CD14-positive monocyte (primary cell): Measurements from ENCODE around the gene RHOBTB3. TPM values are rescaled to one million over a fixed set of nuclear protein-coding genes. Genes with fewer than 3 reads are reported as not detected.
A peak's percentile ranks its signal among the peaks of the same experiment; 100 is the strongest.

Source experiments
- DNase-seq, 3 donors: peaks; one replicate each; pipeline ENCODE4 v3.0.0-alpha.2; 2011 to 2022
- H2AFZ ChIP-seq: 2 replicates; pipeline ENCODE4 v1.6.0; 2012; ENCODE audit warnings: mild to moderate bottlenecking, low read depth, low read length, inconsistent platforms; ENCODE audit not compliant: insufficient read depth, poor library complexity, severe bottlenecking
- H3K27ac ChIP-seq, 2 donors: 1 replicate in 1 of 2; 2 replicates in 1 of 2; pipeline ENCODE4 v1.5.1; 2012 to 2013; ENCODE audit warnings: low read length in 2 of 2, control low read depth in 1 of 2, inconsistent platforms in 1 of 2, low read depth in 1 of 2, mild to moderate bottlenecking in 1 of 2
- H3K27me3 ChIP-seq, 2 donors: one replicate each; pipeline versions ENCODE4 v1.6.0 to v1.6.1; 2011 to 2013; ENCODE audit warnings: low read length in 2 of 2; ENCODE audit not compliant: control insufficient read depth in 2 of 2, insufficient read depth in 2 of 2
- H3K36me3 ChIP-seq, 2 donors: replicated peaks in 1 of 2; 1 replicate in 1 of 2; 2 replicates in 1 of 2; pipeline versions ENCODE4 v1.5.1 to v1.6.1; 2012 to 2013; ENCODE audit warnings: low read length in 2 of 2, control low read depth in 1 of 2, inconsistent platforms in 1 of 2, mild to moderate bottlenecking in 1 of 2; ENCODE audit not compliant: insufficient read depth in 2 of 2, control insufficient read depth in 1 of 2
- H3K4me1 ChIP-seq, 2 donors: 1 replicate in 1 of 2; 2 replicates in 1 of 2; pipeline versions ENCODE4 v1.5.1 to v1.6.1; 2012 to 2013; ENCODE audit warnings: low read length in 2 of 2, control low read depth in 1 of 2, inconsistent platforms in 1 of 2, mild to moderate bottlenecking in 1 of 2, moderate library complexity in 1 of 2; ENCODE audit not compliant: insufficient read depth in 2 of 2, control insufficient read depth in 1 of 2
- H3K4me2 ChIP-seq: replicated peaks from 2 replicates; pipeline ENCODE3; 2012; ENCODE audit warnings: low read length, moderate library complexity, mild to moderate bottlenecking; ENCODE audit not compliant: poor library complexity, severe bottlenecking; ENCODE audit errors: extremely low read depth
- H3K4me3 ChIP-seq, 3 experiments: fragments of 200-600 bp in 1 of 3; sonication (generic) in 1 of 3; replicated peaks in 1 of 3; 1 replicate in 2 of 3; 2 replicates in 1 of 3; pipeline ENCODE4 v1.5.1; 2011 to 2013; ENCODE audit warnings: low read length in 3 of 3, mild to moderate bottlenecking in 3 of 3, control low read depth in 2 of 3, low read depth in 2 of 3, inconsistent platforms in 1 of 3, moderate library complexity in 1 of 3
- H3K79me2 ChIP-seq: 2 replicates; pipeline ENCODE4 v1.6.0; 2012; ENCODE audit warnings: mild to moderate bottlenecking, control low read depth, inconsistent platforms, low read length, moderate library complexity; ENCODE audit not compliant: insufficient read depth
- H3K9ac ChIP-seq: 2 replicates; pipeline ENCODE4 v1.6.0; 2017; ENCODE audit warnings: low read length, mild to moderate bottlenecking; ENCODE audit not compliant: insufficient read depth, poor library complexity, severe bottlenecking
- H3K9me3 ChIP-seq, 2 donors: replicated peaks in 1 of 2; 1 replicate in 1 of 2; 2 replicates in 1 of 2; pipeline versions ENCODE4 v1.5.1 to v1.6.1; 2012 to 2013; ENCODE audit warnings: low read length in 2 of 2, control low read depth in 1 of 2; ENCODE audit not compliant: control insufficient read depth in 1 of 2, insufficient read depth in 1 of 2
- H4K20me1 ChIP-seq: 2 replicates; pipeline ENCODE4 v1.6.0; 2012; ENCODE audit warnings: mild to moderate bottlenecking, low read length, control low read depth, moderate library complexity; ENCODE audit not compliant: insufficient read depth
- H3K27ac Mint-ChIP-seq, 7 donors: one replicate each; pipeline ENCODE4 v1.8.0; 2020; ENCODE audit warnings: mild to moderate bottlenecking in 7 of 7, mixed read lengths in 7 of 7, moderate library complexity in 6 of 7, inconsistent platforms in 2 of 7
- H3K27me3 Mint-ChIP-seq, 3 donors: one replicate each; pipeline ENCODE4 v1.8.0; 2021 to 2022; ENCODE audit warnings: low read depth in 3 of 3, mild to moderate bottlenecking in 3 of 3, mixed read lengths in 3 of 3, moderate library complexity in 3 of 3, inconsistent platforms in 1 of 3
- H3K36me3 Mint-ChIP-seq, 2 donors: one replicate each; pipeline ENCODE4 v1.8.0; 2020; ENCODE audit warnings: mixed read lengths in 2 of 2, inconsistent platforms in 1 of 2, mild to moderate bottlenecking in 1 of 2
- H3K4me1 Mint-ChIP-seq: one replicate; pipeline ENCODE4 v1.8.0; 2020; ENCODE audit warnings: mild to moderate bottlenecking, mixed read lengths
- H3K4me3 Mint-ChIP-seq, 2 donors: one replicate each; pipeline ENCODE4 v1.8.0; 2020; ENCODE audit warnings: mild to moderate bottlenecking in 2 of 2, mixed read lengths in 2 of 2, moderate library complexity in 1 of 2
- H3K9me3 Mint-ChIP-seq, 7 donors: one replicate each; pipeline ENCODE4 v1.8.0; 2020 to 2022; ENCODE audit warnings: mixed read lengths in 7 of 7, mild to moderate bottlenecking in 6 of 7, moderate library complexity in 6 of 7, inconsistent platforms in 2 of 7
- WGBS: methylation state at CpG from one replicate; pipeline ENCODE4 v1.1.5; 2013; ENCODE audit warnings: missing lambda C conversion rate; ENCODE audit not compliant: insufficient coverage; 5-methylcytosine and 5-hydroxymethylcytosine counted together
- intact Hi-C, 2 donors: fragments of 100-400 bp; cut with micrococcal nuclease; formaldehyde crosslinking; loops; one replicate each; pipeline versions ENCODE4 v1.15.0 to v1.15.1; 2023
- polyA plus RNA-seq, 3 donors: library from polyadenylated mRNA; depleted of rRNA in 1 of 3; unstranded in 2 of 3; stranded (reverse) in 1 of 3; fragments of 300-500 nt in 2 of 3; fragments of >200 nt in 1 of 3; fragmentation: Illumina TruSeq in 2 of 3; gene quantifications; 1 replicate in 2 of 3; 2 replicates in 1 of 3; pipeline ENCODE4 v1.2.3, GENCODE V29; 2012 to 2021
- TF ChIP-seq, protein P1 (sequence below): fragments of 200-600 bp; IDR thresholded peaks from one replicate; pipeline ENCODE4 v1.8.0; 2022; ENCODE audit warnings: antibody characterized with exemption, mild to moderate bottlenecking

Gene RHOBTB3
- polyA plus RNA-seq, 3 donors, result 0.41 to 1.5 (median 0.63) TPM

DNA sequence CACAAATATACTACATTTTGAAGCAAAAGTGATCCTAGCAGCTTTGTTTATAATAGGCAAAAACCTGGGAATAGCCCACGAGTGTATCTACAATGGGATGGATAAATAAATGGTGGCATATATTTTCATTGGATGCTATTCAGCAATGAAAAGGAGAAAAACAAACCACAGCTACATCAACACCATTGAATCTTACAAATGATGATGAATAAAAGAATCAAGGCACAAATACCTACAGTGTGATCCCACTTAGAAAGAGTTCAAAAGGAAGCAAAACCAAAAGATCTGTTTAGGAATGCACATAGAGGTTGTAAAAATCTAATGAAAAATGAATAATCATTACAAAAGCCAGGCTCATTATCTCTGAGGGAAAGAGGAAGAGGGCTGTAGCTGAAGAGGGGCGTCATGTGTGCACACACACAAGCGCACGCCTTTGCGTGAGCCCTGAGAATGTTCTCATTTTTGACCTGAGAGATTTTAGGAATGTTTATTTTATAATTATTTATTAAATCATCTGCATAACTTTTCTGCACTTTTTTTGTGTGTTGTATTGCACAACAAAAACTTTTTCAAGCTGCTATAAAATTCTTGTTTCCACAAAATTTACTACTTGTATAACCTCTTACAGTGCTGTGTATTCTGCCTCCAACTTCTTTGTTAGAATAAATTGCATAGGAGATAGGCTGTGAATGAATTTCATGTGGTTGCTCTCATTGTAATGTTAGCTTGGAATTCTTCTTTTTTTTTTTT lies 5.9 kb upstream of the RHOBTB3 start:
- no peak overlapping the region for H3K27ac Mint-ChIP-seq
- Histone ChIP-seq H3K36me3 (no peaks in the 10 kb centered on the region), H4K20me1 (no peaks in the 10 kb centered on the region), H2AFZ (no peak overlapping the region), H3K27me3 (no peaks in the 10 kb centered on the region), H3K79me2 (no peaks in the 10 kb centered on the region), H3K4me2 (no peak overlapping the region), H3K9me3 (no peaks in the 10 kb centered on the region), H3K27ac (no peak overlapping the region), H3K4me1 (peaks cover 1 to 14% of the 10 kb centered on the region in 2 donors), H3K9ac (no peak overlapping the region), H3K4me3 (no peak overlapping the region)
- peak in 2 of 3 donors; percentile 6 to 15 for DNase-seq
- H3K36me3 Mint-ChIP-seq, result no peaks in the 10 kb centered on the region
- no peak overlapping the region for H3K4me3 Mint-ChIP-seq
- TF ChIP-seq, protein P1, sequence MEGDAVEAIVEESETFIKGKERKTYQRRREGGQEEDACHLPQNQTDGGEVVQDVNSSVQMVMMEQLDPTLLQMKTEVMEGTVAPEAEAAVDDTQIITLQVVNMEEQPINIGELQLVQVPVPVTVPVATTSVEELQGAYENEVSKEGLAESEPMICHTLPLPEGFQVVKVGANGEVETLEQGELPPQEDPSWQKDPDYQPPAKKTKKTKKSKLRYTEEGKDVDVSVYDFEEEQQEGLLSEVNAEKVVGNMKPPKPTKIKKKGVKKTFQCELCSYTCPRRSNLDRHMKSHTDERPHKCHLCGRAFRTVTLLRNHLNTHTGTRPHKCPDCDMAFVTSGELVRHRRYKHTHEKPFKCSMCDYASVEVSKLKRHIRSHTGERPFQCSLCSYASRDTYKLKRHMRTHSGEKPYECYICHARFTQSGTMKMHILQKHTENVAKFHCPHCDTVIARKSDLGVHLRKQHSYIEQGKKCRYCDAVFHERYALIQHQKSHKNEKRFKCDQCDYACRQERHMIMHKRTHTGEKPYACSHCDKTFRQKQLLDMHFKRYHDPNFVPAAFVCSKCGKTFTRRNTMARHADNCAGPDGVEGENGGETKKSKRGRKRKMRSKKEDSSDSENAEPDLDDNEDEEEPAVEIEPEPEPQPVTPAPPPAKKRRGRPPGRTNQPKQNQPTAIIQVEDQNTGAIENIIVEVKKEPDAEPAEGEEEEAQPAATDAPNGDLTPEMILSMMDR, result no peak
- no peaks in the 10 kb centered on the region for H3K9me3 Mint-ChIP-seq
- intact Hi-C loops, result no loop called here
- H3K4me1 Mint-ChIP-seq, result peaks cover 30% of the 10 kb centered on the region
- H3K27me3 Mint-ChIP-seq, result peaks cover 0 to 2% (median 2%) of the 10 kb centered on the region in 3 donors
- WGBS, result no CpG with 5 or more reads among the region's 5 CpGs

DNA sequence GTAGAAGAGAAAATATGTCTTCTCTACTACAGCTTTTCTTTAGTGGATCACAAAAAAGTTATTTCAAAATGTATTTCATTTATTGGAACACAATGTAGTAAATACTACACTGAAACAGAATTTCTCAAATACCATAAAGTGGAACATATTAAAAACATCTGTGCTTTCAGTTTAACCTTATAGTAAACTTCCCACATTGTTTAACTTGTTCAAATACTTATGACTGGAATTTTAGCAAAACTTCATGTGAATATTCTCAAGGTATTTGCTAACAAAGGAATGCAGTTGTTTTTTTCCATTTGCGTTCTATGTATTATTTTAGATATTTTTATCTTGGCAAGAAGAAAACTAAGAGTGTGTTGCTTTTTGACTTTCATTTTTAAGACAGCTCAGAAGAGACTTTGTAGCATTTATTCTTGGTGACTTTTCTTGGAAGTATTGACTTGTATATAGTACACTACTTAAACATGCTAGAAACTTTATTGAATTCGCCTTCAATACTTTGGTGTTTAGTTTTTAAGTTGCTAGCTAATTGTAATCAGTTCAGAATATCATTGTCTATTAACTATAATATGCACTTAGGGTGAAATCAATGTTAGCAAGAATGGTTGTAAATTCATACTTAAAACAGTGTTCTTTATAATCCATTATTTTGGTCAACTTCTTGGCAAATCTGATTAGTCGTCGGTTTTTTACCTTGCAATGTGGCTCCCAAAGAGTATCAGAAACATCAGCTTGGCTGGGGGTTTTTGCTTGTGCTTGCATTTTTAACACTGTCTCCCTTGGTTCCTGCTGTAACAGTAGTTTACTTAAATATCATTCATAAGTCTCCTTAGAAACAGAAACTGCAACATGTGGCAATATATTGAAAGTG lies 5.0 kb upstream of the RHOBTB3 start:
- 90% methylated on average over 2 of the region's 4 CpGs for WGBS
- Histone ChIP-seq H3K9me3 (no peaks in the 10 kb centered on the region), H3K4me1 (peaks cover 3 to 19% of the 10 kb centered on the region in 2 donors), H3K4me3 (no peak overlapping the region), H3K27me3 (no peaks in the 10 kb centered on the region), H3K9ac (no peak overlapping the region), H3K27ac (no peak overlapping the region), H2AFZ (no peak overlapping the region), H4K20me1 (no peaks in the 10 kb centered on the region), H3K79me2 (no peaks in the 10 kb centered on the region), H3K36me3 (no peaks in the 10 kb centered on the region), H3K4me2 (no peak overlapping the region)
- TF ChIP-seq, protein P1, result no peak
- Mint-ChIP-seq H3K27ac (no peak overlapping the region), H3K36me3 (no peaks in the 10 kb centered on the region), H3K9me3 (no peaks in the 10 kb centered on the region), H3K4me1 (peaks cover 35% of the 10 kb centered on the region), H3K4me3 (no peak overlapping the region), H3K27me3 (peaks cover 1 to 7% (median 2%) of the 10 kb centered on the region in 3 donors)
- no peak for DNase-seq
- intact Hi-C loops, result no loop called here
